Central memory CD4-positive, alpha-beta T cell (primary cell): Measurements from ENCODE around the gene P4HA1.

ENCODE experiments used
- DNase-seq: peaks from one replicate; pipeline ENCODE4 v3.0.0; 2022

P4HA1 gene

DNA sequence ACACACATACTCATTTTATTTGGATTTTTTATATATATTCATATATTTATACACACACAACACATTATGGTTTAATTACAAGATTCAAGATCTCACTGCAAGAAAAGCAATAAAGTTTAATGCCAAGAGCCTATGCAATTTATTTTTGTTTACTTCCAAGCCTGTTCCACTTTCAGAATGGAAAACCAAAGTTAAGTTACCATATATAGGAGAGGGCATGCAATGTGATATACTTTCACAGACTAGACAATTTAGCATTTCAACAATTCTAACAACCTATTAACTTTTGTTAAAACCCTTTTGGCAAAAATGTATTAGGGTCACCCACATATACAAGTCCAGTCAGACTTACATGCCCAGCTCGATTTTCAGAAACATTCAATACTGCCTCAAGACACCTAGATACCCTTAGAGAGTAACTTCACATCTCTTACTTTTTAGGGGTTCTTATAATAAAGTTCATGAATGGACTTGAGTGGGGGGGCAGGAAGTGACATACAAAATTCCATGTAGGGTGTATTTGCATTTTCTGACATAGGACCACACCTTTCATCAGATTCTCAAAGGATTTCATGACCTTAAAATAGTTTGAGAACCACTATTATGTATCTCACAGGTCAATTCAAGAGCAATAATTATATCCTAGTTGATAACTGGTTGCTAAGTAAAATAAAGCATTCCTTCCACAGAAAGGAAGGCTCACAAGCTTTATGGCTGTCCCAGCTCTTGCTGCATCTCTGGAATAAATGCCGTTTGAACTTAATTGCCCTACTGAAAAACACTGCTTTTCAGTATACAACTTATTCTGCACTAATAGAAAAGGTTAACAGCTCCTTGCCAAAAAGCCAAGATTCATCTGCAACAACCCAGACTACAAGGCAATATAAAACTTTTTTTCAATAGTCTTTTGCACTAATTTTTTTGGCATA, 2.5 kb downstream of the P4HA1 start:
- no peak for DNase-seq

- no peak for DNase-seq
Observed at GRCh38 chr10:73092830-73093229, 3.8 kb downstream of the P4HA1 start.

DNA sequence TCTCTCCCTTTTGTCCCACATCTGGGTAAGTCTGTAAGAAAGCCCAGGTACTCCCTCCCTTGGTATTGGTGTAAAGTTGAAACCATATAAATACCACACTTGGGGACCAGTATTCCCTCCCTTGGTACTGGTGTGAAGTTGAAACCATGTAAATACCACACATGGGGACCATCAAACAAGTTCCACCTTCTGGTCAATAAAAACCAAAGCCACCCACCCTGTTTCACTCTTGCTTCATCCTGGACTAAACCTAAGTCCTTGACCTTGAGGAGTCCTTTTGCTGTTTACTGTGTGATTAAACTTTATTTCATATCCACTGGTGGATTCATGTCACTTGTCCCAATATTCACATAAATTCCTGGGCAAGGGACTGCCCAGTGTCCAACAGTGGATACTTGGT, 8.4 kb downstream of the P4HA1 start:
- no peak for DNase-seq

DNA sequence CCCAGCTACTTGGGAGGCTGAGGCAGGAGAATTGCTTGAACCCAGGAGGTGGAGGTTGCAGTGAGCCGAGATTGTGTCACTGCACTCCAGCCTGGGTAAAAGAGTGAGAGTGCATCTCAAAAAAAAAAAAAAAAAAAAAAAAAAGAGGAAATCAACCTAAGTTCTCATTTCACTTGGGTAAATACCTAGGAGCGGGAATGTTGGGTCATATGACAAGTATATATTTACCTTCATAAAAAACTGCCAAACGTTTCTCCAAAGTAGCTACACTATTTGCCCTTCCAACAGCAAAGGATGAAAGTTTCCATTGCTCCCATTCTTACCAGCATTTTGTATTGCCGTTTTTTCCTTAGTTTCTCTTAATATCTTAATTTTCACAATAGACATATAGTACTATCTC, 9.8 kb downstream of the P4HA1 start:
- DNase-seq: no peak

DNA sequence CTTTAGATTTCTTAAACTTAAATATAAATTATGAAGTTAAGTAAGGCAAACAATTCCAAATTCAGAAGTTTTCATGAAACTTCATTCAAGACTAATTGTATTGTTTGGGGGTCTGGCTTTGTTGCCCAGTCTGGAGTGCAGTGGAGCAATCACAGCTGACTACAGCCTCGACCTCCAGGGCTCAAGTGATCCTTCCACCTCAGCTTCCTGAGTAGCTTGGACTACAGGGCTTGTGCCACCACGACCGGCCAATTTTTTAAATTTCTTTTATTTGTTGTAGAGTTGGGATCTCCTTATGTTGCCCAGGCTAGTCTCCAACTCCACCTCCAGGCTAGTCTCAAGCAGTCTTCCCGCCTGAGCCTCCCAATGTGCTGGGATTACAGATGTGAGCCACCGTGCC, 12.5 kb downstream of the P4HA1 start:
- DNase-seq: no peak

DNA sequence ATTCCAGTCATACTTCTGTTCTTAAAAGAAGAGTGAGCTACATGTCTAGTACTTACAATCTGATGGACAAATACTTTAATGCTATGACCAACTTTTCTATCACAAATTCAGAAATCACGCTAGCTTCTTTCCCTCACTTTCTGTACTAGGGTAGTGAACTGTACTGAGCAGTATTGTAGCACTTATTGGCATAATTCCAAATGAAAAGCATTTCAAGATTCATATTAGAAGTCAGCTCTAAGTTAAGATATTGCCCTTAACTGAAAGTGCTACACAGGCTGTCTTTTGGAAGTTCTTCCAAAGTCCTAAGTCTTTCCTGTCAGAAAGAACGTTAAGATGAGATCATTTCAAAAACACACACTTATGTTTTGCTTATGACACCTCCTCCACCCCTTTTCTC, 13.4 kb downstream of the P4HA1 start:
- no peak for DNase-seq

DNA sequence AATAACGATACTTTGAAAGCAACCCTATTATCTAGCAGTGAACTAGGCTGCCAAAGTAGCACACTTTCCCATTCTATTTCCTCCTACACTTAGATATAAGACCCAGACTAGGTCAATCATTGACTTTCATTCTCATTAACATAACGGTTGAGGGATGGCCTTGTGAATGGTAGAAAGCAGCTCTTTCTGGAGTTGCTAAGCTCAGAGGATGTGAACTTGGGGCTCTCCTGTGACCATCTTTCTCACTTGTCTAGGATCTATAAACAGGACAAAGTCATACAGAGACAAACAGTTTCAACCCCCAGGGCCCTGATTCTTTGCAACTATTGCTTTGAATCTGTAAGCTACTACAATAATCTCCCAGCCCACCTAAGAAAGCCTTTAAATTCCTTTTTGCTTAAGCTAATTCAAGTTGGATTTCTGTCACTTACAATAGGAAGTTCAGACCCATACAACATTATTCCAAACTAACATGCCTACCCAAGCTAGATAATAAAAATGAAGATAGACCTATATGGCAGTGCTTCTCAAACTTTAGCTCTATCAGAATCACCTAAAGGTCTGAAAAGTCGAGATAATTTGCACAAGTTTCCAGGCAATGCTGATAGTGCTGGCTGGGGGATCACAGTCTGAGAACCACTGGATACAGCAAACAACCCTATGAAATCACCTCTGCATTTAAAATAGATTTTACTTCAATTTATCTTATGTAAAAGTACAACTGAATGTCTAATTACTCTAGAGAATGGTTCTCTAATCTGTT, 16.7 kb downstream of the P4HA1 start:
- no peak for DNase-seq

DNA sequence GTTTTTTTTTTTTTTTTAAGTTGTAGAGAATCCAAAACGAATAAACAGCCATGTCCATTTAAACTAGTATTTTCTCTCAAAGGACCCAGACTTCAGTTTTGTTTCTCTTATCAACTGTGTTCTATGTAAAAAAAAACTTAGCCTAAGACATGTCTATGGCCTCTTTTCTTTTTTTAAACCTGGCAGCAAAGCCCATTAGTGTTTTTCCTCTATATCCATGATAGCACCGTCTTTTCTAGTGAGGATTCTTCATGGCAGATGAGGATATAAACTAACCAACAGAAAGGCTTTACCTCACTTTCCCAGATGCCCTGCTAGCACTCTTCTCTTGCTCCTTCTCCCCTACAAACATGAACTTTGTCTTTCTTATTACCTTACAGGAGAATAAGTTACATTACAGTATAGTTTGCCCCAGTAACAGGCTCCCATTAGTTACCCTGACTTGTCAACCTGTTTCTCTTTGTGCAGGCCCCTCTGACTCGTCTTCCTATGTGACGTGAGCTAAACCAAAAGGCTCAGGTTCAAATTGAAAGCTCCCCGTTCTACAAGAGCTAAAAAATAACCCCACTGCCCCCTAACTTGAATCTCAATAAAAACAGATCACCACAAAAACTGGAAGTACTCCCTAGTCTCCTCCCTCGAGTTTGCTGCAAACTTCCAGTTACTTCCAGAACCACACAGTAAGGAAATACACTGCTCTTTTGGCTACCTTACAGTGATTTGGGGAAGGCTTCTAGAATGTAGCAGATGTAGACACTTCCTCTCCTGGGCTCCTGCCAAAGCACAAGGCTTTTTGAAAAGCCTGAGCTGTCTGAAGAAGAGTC, 20.1 kb downstream of the P4HA1 start:
- no peak for DNase-seq

DNA sequence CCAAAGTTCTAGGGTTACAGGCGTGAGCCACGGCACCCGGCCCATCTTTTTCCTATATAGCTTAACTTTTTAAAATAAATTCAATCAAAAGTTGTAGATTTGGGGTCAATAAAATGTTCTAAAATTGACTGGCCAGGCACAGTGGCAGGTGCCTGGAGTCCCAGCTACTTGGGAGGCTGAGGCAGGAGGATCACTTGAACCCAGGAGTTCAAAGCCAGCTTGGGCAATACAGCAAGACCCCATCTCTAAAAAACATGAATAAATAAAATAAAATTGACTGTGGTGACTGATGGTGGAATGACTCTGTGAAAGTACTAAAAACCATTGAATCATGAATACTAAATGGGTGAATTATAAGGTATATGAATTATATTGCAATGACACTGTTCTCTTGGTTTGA, 20.8 kb downstream of the P4HA1 start:
- DNase-seq: no peak

DNA sequence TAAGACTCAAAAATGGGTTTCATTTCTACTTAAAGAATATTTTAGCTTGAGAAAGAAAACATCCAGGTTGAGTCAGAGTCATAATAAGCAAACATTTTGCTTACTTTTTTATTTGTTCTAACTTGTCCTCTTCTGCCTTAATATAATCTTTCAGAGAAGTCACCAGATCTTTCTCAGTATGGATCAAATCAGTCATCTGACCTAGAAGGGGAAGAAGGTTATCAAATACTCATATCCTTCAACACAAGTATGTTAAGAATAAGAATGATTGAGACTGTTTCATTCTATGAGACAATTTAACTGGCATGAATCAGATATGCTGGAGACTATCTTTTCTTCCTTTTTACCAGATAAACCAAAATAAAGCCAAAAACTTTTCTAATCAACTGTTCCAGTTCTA, 23.0 kb downstream of the P4HA1 start:
- DNase-seq: no peak

DNA sequence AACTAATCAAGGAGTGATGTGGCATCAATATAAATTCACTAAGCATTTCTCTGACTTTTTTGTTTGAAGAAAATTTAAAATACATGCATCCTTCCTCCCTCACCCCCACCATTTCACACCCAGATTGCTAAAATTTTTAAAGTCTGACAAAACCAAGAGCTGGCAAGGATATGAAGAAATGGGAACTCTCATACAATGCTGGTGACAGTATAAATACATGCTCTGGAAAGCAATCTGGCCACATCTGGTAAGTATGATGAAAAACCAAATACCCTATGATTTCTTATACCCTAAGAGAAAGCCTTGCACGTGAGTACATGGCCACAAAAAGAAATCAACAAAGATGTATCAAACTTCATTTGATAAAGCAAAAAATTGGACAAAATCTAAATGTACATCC, 31.2 kb downstream of the P4HA1 start:
- DNase-seq: no peak

- no peak for DNase-seq
Observed at GRCh38 chr10:73061743-73062142, 34.9 kb downstream of the P4HA1 start.

DNA sequence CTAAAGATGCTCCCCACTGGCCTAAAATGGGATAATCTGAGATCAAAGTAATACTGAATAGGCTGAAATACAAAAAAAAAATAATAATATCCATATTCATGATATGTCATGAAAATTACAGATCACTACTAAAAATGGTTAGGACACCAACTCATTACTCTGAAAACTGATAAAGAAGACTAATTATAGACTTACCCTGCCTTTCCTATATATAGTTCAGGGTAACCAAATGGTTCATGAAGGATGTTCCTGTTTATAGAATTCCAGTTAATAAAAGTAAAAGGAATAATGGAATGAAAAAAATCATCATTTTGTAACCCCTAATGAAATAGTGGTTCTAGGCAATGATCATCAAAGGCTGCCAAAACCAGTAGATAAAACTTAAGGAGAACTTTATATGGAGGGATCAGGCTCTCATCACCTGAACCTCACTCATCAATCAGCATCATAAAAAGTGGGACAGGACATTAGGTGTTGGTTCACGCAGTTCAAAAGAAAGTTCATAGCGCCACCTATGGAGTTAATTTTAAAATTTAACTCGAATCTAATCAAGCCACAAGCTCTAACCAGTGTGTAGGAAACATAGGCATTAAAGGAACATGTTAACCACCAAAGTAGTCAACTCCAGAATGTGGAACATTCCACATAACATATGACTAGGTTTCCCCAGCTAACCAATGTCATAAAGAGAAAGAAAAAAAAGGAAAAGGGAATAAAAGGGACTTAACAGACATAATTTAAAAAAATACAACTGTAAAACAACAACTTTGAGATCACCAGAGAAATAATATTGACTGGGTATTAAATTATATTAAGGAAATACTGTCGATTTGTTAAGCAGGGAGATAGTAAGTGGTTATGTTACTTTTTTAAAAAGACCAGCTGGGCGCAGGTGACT, 35.7 kb downstream of the P4HA1 start:
- DNase-seq: peak; percentile 8

GRCh38 chr10:73060173-73060572, 36.5 kb downstream of the P4HA1 start:
- DNase-seq: no peak

DNA sequence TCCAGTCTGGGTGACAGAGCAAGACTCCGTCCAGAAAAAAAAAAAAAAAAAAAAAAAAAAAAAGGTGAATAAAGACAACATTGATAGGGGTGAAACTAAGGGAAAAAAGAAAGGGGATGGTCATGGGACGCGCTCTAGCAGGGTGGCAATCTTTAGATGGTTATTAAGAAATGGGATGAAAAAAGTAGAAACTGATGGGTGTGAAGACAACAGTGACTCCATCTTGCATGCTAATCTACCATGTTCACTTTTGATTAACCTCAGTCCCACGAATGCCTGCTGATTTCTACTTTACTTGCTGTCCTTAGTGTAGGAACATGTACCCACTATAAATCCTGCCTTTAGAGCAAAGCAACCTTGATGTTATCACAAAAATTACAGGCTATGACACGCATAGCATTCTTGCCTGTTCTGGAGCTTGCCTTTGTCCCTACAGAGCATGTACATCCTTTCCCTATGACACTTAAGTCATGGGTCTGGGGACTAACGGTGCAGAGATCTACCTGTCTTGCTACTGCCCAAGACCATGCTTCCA, 38.5 kb downstream of the P4HA1 start:
- no peak for DNase-seq

DNA sequence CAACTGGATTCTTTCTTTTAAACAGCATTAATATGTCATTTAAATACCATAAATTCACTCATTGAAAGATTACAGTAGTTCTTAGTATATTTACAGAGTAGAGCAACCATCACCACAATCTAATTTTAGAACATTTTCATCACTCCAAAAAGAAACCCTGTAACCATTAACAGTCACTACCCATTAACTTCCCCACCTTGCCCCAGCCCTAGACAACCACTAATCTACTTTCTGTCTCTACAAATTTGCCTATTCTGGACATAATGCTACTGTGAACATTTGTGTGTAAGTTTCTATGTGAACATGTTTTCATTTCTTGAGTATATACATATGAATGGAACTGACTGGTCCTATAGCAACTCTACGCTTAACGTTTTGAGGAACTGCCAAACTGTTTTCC, 42.4 kb downstream of the P4HA1 start:
- DNase-seq: no peak

DNA sequence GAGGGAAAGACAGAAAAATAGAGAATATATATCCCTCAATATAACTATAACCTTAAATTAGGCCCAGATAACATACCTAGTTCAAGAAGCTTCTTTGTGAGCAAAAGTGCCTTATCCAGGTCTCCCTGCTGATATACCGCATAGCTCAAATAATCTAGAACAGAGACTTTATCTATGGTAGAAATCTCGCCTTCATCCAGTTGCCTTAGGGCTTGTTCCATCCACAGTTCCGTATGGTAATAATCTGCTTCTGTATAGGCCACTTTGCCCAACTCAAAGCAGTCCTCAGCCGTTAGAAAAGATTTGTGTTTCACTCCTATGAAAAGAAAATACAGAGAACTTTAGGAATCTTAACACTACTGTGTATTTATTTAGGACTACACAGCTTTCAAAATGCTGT, 43.4 kb downstream of the P4HA1 start:
- no peak for DNase-seq

GRCh38 chr10:73044378-73045285, 52.0 kb downstream of the P4HA1 start:
- no peak for DNase-seq

GRCh38 chr10:73043766-73044377, 52.8 kb downstream of the P4HA1 start:
- DNase-seq: no peak

GRCh38 chr10:73043319-73043718, 53.3 kb downstream of the P4HA1 start:
- no peak for DNase-seq
